Measurements from ENCODE around the gene TGFBR1.

Gene TGFBR1

DNA sequence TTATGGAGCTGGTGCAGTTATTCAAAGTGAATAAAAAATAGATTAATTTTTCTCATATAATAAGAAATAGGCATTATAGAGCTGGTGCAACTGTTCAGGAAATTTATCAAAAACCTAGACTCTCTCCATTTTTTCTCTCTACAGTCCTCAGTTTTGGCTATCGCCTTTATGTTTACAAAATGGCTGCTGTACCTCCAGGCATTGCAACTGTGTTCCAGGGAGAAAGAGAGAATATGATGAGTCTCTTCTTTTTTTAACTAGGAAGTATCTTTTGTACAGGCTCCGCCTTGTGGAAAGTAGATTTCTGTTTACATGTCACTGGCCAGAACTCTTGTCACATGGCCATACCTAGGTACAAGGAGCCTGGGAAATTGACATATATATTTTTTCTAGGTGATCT, 3.1 kb upstream of the TGFBR1 start:
- TF ChIP-seq, protein P1, sequence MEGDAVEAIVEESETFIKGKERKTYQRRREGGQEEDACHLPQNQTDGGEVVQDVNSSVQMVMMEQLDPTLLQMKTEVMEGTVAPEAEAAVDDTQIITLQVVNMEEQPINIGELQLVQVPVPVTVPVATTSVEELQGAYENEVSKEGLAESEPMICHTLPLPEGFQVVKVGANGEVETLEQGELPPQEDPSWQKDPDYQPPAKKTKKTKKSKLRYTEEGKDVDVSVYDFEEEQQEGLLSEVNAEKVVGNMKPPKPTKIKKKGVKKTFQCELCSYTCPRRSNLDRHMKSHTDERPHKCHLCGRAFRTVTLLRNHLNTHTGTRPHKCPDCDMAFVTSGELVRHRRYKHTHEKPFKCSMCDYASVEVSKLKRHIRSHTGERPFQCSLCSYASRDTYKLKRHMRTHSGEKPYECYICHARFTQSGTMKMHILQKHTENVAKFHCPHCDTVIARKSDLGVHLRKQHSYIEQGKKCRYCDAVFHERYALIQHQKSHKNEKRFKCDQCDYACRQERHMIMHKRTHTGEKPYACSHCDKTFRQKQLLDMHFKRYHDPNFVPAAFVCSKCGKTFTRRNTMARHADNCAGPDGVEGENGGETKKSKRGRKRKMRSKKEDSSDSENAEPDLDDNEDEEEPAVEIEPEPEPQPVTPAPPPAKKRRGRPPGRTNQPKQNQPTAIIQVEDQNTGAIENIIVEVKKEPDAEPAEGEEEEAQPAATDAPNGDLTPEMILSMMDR (IDR thresholded peaks at IDR 0.05; ENCODE audit: extremely low read depth, missing control alignments), result no peak
- no peak for DNase-seq (ENCODE audit: low spot score)

DNA sequence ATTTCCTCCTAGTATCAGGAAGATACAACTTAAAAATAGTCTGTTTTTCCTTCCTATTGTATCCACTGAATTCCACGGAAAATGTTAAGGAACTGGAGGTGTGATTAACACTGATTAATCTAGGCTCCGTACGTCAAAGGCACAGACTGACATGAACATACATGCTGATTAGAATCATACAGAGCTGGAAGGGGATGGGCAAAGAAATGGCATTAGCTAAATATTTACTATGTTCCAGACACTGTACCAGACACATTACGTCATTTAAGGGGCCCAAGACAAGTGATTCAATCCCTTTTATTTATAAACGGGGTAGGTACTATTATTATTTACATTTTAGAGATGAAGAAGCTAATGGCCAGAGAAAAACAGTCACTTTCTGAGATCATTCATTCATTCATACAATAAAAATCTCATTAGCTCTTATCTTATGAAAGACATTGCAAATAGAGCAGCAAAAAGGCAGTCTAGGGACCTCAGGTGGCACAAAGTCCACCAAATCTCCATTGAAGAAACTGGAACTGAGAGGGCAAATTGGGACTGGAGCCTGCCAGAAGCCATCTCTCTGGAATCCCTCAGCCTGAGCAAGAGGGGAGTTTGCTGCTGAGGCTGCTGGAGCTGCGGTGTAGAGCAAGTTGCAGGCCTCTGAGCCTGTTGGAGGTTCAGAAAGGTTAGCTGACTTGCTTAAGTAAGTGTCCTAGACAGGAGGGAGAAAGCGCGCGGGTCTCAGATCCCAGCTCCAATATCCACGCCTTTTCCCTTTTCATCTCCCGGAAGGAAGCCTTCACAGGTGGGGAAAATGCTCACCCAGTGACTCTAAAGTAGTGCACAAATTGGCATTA, 1.6 kb upstream of the TGFBR1 start:
- TF ChIP-seq, protein P1 (IDR thresholded peaks at IDR 0.05; ENCODE audit: extremely low read depth, missing control alignments), result no peak
- no peak for DNase-seq (ENCODE audit: low spot score)

DNA sequence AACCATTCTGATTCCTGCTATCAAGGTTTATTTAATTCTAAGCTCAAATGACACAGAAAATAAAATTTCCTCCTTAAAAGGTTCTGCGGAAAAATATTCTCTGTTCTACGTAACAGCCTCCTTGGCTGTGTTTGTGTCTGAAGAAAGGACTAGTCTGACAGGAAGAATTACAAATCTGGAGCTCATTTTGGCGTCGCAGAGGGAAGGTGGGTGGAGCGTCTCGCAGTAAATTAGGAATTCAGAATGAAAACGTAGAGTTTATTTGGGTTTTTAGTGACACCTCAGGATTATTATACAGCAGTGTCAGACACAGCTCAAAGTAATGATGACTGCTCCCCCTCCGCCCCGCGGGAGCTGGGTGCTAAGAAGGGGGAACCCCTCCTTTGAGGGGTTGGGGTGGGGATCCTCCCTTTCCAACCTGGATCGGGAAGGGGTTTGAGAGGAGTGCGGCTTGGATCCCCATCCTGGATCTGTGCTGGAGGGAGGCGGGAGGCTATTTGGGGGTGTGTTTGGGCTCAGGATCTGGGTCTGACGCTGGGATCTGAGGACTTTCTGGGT, 933 bp upstream of the TGFBR1 start:
- TF ChIP-seq, protein P1 (IDR thresholded peaks at IDR 0.05; ENCODE audit: extremely low read depth, missing control alignments), result no peak
- DNase-seq (ENCODE audit: low spot score), result peak; percentile 20

DNA sequence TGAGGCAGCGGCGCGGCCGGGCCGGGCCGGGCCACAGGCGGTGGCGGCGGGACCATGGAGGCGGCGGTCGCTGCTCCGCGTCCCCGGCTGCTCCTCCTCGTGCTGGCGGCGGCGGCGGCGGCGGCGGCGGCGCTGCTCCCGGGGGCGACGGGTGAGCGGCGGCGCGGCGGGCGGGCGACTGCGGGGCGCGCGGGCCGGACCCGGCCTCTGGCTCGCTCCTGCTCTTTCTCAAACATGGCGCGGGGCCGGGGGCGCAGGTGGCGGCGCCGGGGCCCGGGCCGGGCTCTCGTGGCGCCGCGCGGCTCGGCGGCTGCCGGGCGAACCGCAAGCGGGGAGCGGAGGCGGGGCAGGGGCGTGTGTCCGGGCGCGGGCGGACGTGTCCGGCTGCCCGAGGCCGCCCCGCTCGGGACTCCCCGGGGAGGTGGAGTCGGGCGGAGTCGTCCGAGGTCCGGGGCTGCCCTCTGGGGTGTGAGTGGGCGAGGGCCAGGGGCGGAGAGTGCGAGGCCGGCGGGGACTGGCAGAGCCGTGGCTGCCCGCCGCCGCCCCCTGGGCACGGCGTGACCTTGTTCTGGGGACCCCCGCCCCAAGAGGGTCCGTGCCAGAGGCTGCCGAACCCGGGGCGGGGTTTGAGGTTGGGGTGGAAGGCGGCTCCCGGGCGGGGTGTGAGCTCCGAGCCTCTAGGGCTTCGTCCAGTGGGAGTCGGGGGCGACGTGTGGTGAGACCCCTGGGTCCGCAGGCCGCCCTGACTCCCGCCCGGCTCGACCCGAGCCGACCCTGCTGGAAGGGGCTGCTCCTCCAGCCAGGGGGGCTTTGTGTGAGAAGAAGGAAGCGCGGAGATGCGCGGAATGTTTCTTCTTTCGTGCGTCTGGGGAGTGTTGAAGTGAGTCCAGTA, 485 bp downstream of the TGFBR1 start:
- TF ChIP-seq, protein P1 (IDR thresholded peaks at IDR 0.05; ENCODE audit: extremely low read depth, missing control alignments), result no peak
- peak; percentile 93 for DNase-seq (ENCODE audit: low spot score)

DNA sequence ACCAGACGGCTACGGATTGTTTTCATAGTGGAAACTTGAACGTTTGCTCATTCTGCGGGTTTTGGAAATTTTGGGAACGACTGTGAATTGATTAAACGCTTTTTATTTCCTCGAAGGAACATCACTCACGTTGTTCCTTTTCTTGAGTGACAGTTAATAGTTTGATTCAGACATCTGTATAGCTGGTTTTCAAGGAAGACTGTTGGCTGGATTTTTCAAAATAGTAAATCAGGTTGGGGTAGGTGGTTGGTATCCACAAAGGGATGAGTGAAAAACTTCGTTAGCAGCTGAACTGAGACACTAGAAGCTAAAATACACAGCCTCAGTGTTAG, 1.1 kb downstream of the TGFBR1 start:
- no peak for DNase-seq (ENCODE audit: low spot score)
- TF ChIP-seq, protein P1 (IDR thresholded peaks at IDR 0.05; ENCODE audit: extremely low read depth, missing control alignments), result no peak

DNA sequence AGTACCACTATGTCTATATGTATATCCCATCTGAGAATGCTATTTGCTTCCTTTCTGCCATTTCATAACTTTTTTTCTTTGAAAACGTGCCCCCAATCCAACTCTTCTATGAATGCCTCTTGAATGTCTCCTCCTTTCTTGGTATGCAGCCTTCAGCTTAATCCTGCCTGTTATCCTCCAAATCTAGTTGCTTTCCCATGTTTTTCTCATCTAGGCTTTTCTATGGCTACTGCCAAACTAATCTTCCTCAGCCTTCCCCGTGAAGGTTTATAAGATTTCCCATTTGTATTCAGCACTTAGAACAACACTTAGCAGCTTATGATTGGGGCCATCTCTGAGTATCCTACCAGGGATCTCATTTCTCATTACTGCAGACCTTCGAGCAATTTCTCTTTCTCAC, 2.5 kb downstream of the TGFBR1 start:
- no peak for DNase-seq (ENCODE audit: low spot score)

More for the DNA sequence above, 2.5 kb downstream of the TGFBR1 start:
- TF ChIP-seq, protein P1 (IDR thresholded peaks at IDR 0.05; ENCODE audit: extremely low read depth, missing control alignments), result no peak

Measured in GM20000 (cell line).